WTC11 (cell line): ENCODE data around the gene APOO. TPM values are rescaled to one million over a fixed set of nuclear protein-coding genes. Genes with fewer than 3 reads are reported as not detected.

Experiments
- ATAC-seq: fragments of 200-7000 bp; cut with Tn5 transposase; 2 replicates; pipeline ENCODE4 v1.10.0; 2021; ENCODE audit warnings: mild to moderate bottlenecking, moderate library complexity
- CTCF ChIA-PET: fragments of 300-600 bp; sonication (Branson Sonifier 250); formaldehyde crosslinking; loops from one replicate; lab custom pipeline; 2021; ENCODE audit warnings: antibody characterized with exemption; lab: Charles Lee
- POLR2A ChIA-PET: fragments of 350-600 bp; sonication (Branson Sonifier 250); formaldehyde crosslinking; loops from one replicate; lab custom pipeline; 2021; ENCODE audit warnings: antibody characterized with exemption; lab: Charles Lee
- DNase-seq: peaks from one replicate; pipeline ENCODE4 v3.0.0; 2021; ENCODE audit warnings: low spot score
- H3K27ac Mint-ChIP-seq: 2 replicates; pipeline ENCODE4 v1.8.0; 2021; ENCODE audit warnings: mixed read lengths
- H3K27me3 Mint-ChIP-seq: 2 replicates; pipeline ENCODE4 v1.8.0; 2021; ENCODE audit warnings: low read depth, mild to moderate bottlenecking, moderate library complexity, mixed read lengths
- H3K36me3 Mint-ChIP-seq: 2 replicates; pipeline ENCODE4 v1.8.0; 2021; ENCODE audit warnings: mixed read lengths
- H3K4me1 Mint-ChIP-seq: 2 replicates; pipeline ENCODE4 v1.8.0; 2022; ENCODE audit warnings: mixed read lengths
- H3K4me3 Mint-ChIP-seq: 2 replicates; pipeline ENCODE4 v1.8.0; 2021; ENCODE audit warnings: mild to moderate bottlenecking, moderate library complexity, mixed read lengths
- H3K9me3 Mint-ChIP-seq: 2 replicates; pipeline ENCODE4 v1.8.0; 2021; ENCODE audit warnings: mixed read lengths
- CREM ChIP-seq: sonication (generic); formaldehyde crosslinking; IDR thresholded peaks from 2 replicates; pipeline ENCODE4 v1.8.1; 2022; ENCODE audit warnings: mild to moderate bottlenecking, missing genetic modification reagents, moderate library complexity
- ELF4 ChIP-seq: sonication (generic); formaldehyde crosslinking; IDR thresholded peaks from 2 replicates; pipeline ENCODE4 v1.8.1; 2022; ENCODE audit warnings: low read depth, mild to moderate bottlenecking, moderate library complexity, missing genetic modification reagents
- ESRRA ChIP-seq: sonication (generic); formaldehyde crosslinking; IDR thresholded peaks from 2 replicates; pipeline ENCODE4 v1.8.1; 2022; ENCODE audit warnings: mild to moderate bottlenecking, missing genetic modification reagents, borderline replicate concordance
- ETV6 ChIP-seq: sonication (generic); formaldehyde crosslinking; IDR thresholded peaks from 2 replicates; pipeline ENCODE4 v1.8.1; 2022; ENCODE audit warnings: mild to moderate bottlenecking, missing genetic modification reagents
- FOXJ3 ChIP-seq: sonication (generic); formaldehyde crosslinking; IDR thresholded peaks from 2 replicates; pipeline ENCODE4 v1.9.0; 2021; ENCODE audit warnings: missing genetic modification reagents, mild to moderate bottlenecking, borderline replicate concordance
- HMGA2 ChIP-seq: fragments of 250-450 bp; sonication (Bioruptor Pico); IDR thresholded peaks from 2 replicates; pipeline ENCODE4 v1.4.0; 2021; ENCODE audit warnings: mild to moderate bottlenecking, moderate library complexity
- IRF2 ChIP-seq: sonication (generic); formaldehyde crosslinking; IDR thresholded peaks from 2 replicates; pipeline ENCODE4 v1.8.0; 2022; ENCODE audit warnings: low read depth, missing genetic modification reagents, borderline replicate concordance
- JAZF1 ChIP-seq: fragments of 250-450 bp; sonication (Bioruptor Pico); IDR thresholded peaks from 2 replicates; pipeline ENCODE4 v1.9.0; 2021; ENCODE audit warnings: moderate library complexity, mild to moderate bottlenecking, inconsistent platforms
- NFE2L1 ChIP-seq: sonication (generic); formaldehyde crosslinking; IDR thresholded peaks from 2 replicates; pipeline ENCODE4 v1.8.1; 2023; ENCODE audit warnings: missing genetic modification reagents
- NR2C2 ChIP-seq: sonication (generic); formaldehyde crosslinking; IDR thresholded peaks from 2 replicates; pipeline ENCODE4 v1.8.0; 2022; ENCODE audit warnings: mild to moderate bottlenecking, missing genetic modification reagents
- RELA ChIP-seq: sonication (generic); formaldehyde crosslinking; IDR thresholded peaks from 2 replicates; pipeline ENCODE4 v1.8.1; 2022; ENCODE audit warnings: missing genetic modification reagents, mild to moderate bottlenecking, borderline replicate concordance
- RORB ChIP-seq: fragments of 250-450 bp; sonication (Bioruptor Pico); IDR thresholded peaks from 2 replicates; pipeline ENCODE4 v1.9.0; 2021; ENCODE audit warnings: mild to moderate bottlenecking
- SMAD3 ChIP-seq: sonication (generic); formaldehyde crosslinking; IDR thresholded peaks from 2 replicates; pipeline ENCODE4 v1.8.0; 2022; ENCODE audit warnings: missing genetic modification reagents, mild to moderate bottlenecking, borderline replicate concordance
- TCF7 ChIP-seq: sonication (generic); formaldehyde crosslinking; IDR thresholded peaks from 2 replicates; pipeline ENCODE4 v1.8.0; 2022; ENCODE audit warnings: mild to moderate bottlenecking, low read depth, missing genetic modification reagents, moderate library complexity
- ZNF219 ChIP-seq: sonication (generic); formaldehyde crosslinking; IDR thresholded peaks from 2 replicates; pipeline ENCODE4 v1.8.0; 2023; ENCODE audit warnings: missing genetic modification reagents, mild to moderate bottlenecking, borderline replicate concordance
- ZNF263 ChIP-seq: sonication (generic); formaldehyde crosslinking; IDR thresholded peaks from 2 replicates; pipeline ENCODE4 v1.8.1; 2022; ENCODE audit warnings: low read depth, mild to moderate bottlenecking, moderate library complexity, missing genetic modification reagents
- total RNA-seq: library from RNA; stranded (reverse); gene quantifications from 3 replicates; pipeline ENCODE4 v1.2.3, GENCODE V29; 2021
- TF ChIP-seq, protein P1 (sequence below): sonication (generic); formaldehyde crosslinking; IDR thresholded peaks from 2 replicates; pipeline ENCODE4 v1.8.0; 2022; ENCODE audit warnings: mild to moderate bottlenecking, missing genetic modification reagents
- TF ChIP-seq, protein P2 (sequence below): sonication (generic); formaldehyde crosslinking; IDR thresholded peaks from 2 replicates; pipeline ENCODE4 v1.8.1; 2023; ENCODE audit warnings: mild to moderate bottlenecking, missing genetic modification reagents, moderate library complexity
- TF ChIP-seq, protein P3 (sequence below): sonication (generic); formaldehyde crosslinking; conservative IDR thresholded peaks from 2 replicates; pipeline ENCODE4 v1.8.1; 2022; ENCODE audit warnings: mild to moderate bottlenecking, missing genetic modification reagents
- TF ChIP-seq, protein P4 (sequence below): fragments of 250-450 bp; sonication (Bioruptor Pico); IDR thresholded peaks from 2 replicates; pipeline ENCODE4 v1.9.0; 2021; ENCODE audit warnings: mild to moderate bottlenecking
- TF ChIP-seq, protein P5 (sequence below): fragments of 250-450 bp; sonication (Bioruptor Pico); IDR thresholded peaks from 2 replicates; pipeline ENCODE4 v1.9.0; 2021; ENCODE audit warnings: mild to moderate bottlenecking
- TF ChIP-seq, protein P6 (sequence below): sonication (generic); formaldehyde crosslinking; IDR thresholded peaks from 2 replicates; pipeline ENCODE4 v1.8.0; 2022; ENCODE audit warnings: mild to moderate bottlenecking, missing genetic modification reagents

The APOO gene
- total RNA-seq, 1 experiment from 2014 or later = 55.5 TPM

DNA sequence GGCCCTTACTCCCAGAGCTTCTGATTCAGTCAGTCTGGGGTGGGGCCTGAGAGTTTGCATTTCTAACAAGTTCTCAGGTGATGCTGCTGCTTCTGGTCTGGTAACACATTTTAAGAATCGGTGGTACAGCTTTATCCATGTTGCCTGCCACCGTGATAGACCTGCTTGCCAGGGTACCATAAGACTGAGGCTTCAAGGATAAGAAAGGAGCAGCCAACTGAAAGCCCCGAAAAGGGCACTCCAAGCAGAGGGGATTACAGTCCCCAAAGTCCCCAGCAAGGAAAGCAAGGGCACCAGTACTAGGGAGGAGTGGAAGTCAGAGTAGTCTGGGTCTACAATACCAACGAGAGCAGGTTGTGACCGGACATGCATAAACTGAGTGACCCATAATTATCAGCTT lies 49.8 kb downstream of the APOO start (continued):
- TF ChIP-seq, protein P1, sequence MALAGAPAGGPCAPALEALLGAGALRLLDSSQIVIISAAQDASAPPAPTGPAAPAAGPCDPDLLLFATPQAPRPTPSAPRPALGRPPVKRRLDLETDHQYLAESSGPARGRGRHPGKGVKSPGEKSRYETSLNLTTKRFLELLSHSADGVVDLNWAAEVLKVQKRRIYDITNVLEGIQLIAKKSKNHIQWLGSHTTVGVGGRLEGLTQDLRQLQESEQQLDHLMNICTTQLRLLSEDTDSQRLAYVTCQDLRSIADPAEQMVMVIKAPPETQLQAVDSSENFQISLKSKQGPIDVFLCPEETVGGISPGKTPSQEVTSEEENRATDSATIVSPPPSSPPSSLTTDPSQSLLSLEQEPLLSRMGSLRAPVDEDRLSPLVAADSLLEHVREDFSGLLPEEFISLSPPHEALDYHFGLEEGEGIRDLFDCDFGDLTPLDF = no peak
- TF ChIP-seq, protein P2, sequence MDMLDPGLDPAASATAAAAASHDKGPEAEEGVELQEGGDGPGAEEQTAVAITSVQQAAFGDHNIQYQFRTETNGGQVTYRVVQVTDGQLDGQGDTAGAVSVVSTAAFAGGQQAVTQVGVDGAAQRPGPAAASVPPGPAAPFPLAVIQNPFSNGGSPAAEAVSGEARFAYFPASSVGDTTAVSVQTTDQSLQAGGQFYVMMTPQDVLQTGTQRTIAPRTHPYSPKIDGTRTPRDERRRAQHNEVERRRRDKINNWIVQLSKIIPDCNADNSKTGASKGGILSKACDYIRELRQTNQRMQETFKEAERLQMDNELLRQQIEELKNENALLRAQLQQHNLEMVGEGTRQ (CRISPR knock-in tag) = no peak
- TF ChIP-seq ZNF219 (CRISPR knock-in tag) (no peak), ESRRA (CRISPR knock-in tag) (no peak), JAZF1 (CRISPR knock-in tag) (no peak), ZNF263 (CRISPR knock-in tag) (no peak), ELF4 (CRISPR knock-in tag) (no peak), ETV6 (CRISPR knock-in tag) (no peak), TCF7 (no peak), RORB (CRISPR knock-in tag) (no peak), CREM (CRISPR knock-in tag) (no peak), NR2C2 (no peak), NFE2L1 (CRISPR knock-in tag) (no peak)
- TF ChIP-seq, protein P3, sequence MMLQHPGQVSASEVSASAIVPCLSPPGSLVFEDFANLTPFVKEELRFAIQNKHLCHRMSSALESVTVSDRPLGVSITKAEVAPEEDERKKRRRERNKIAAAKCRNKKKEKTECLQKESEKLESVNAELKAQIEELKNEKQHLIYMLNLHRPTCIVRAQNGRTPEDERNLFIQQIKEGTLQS (CRISPR knock-in tag) = no peak

DNA sequence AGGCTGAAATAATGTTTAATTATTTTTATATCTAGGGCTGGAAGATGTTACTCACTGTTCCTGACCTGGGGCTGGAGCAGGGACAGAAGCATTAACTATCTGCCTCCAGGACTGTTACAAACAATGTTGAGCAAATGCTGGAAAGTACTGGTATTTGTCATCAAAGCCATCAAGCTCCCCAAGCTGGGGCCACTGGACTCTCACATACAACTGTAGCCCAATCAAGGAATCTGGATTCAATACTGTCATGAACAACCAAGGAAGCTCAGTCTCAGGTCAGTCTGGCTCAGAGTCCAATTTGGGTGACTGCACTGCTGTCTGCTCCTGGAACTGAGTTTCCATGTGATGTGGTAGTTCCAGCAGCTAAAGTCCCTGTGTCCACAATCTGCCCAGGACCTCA lies 50.4 kb downstream of the APOO start:
- H3K9me3 Mint-ChIP-seq = no peaks in the 10 kb centered on the region
- no peak for TF ChIP-seq ETV6 (CRISPR knock-in tag)
- no peak for TF ChIP-seq ZNF263 (CRISPR knock-in tag)
- TF ChIP-seq, protein P4, sequence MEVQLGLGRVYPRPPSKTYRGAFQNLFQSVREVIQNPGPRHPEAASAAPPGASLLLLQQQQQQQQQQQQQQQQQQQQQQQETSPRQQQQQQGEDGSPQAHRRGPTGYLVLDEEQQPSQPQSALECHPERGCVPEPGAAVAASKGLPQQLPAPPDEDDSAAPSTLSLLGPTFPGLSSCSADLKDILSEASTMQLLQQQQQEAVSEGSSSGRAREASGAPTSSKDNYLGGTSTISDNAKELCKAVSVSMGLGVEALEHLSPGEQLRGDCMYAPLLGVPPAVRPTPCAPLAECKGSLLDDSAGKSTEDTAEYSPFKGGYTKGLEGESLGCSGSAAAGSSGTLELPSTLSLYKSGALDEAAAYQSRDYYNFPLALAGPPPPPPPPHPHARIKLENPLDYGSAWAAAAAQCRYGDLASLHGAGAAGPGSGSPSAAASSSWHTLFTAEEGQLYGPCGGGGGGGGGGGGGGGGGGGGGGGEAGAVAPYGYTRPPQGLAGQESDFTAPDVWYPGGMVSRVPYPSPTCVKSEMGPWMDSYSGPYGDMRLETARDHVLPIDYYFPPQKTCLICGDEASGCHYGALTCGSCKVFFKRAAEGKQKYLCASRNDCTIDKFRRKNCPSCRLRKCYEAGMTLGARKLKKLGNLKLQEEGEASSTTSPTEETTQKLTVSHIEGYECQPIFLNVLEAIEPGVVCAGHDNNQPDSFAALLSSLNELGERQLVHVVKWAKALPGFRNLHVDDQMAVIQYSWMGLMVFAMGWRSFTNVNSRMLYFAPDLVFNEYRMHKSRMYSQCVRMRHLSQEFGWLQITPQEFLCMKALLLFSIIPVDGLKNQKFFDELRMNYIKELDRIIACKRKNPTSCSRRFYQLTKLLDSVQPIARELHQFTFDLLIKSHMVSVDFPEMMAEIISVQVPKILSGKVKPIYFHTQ (CRISPR knock-in tag) = no peak
- no peak for TF ChIP-seq FOXJ3 (CRISPR knock-in tag)
- TF ChIP-seq RELA (CRISPR knock-in tag) = no peak
- TF ChIP-seq, protein P5, sequence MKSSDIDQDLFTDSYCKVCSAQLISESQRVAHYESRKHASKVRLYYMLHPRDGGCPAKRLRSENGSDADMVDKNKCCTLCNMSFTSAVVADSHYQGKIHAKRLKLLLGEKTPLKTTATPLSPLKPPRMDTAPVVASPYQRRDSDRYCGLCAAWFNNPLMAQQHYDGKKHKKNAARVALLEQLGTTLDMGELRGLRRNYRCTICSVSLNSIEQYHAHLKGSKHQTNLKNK (CRISPR knock-in tag) = no peak
- TF ChIP-seq SMAD3 (CRISPR knock-in tag) = no peak
- TF ChIP-seq, protein P6, sequence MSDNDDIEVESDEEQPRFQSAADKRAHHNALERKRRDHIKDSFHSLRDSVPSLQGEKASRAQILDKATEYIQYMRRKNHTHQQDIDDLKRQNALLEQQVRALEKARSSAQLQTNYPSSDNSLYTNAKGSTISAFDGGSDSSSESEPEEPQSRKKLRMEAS (CRISPR knock-in tag) = no peak
- no peak for TF ChIP-seq IRF2 (CRISPR knock-in tag)
- no peak for TF ChIP-seq HMGA2
- TF ChIP-seq, all 79 proteins: peak for 0
- DNase-seq (no peak), ATAC-seq (no peak)
- Mint-ChIP-seq H3K36me3 (peaks cover 3% of the 10 kb centered on the region), H3K27ac (no peak overlapping the region), H3K4me1 (no peaks in the 10 kb centered on the region), H3K27me3 (no peaks in the 10 kb centered on the region), H3K4me3 (no peak overlapping the region)
- ChIA-PET POLR2A (no interaction called here), CTCF (no interaction called here)
